ENCODE measurements around the gene LNX2.

LNX2 gene

GRCh38 chr13:27516103-27516502 lies 104.2 kb downstream of the LNX2 start:
- Histone ChIP-seq H3K4me1 (ENCODE audit: low read length) (no peaks in the 10 kb centered on the region), H4K20me1 (ENCODE audit: insufficient read depth, low read length) (no peaks in the 10 kb centered on the region), H3K36me3 (replicated peaks; ENCODE audit: low read depth, low read length) (no peaks in the 10 kb centered on the region), H3K4me3 (ENCODE audit: low read length) (no peak overlapping the region), H3K79me2 (ENCODE audit: low read length) (no peaks in the 10 kb centered on the region), H2AFZ (ENCODE audit: low read depth, low read length) (no peak overlapping the region), H3K9me3 (ENCODE audit: insufficient read depth, low read length) (no peaks in the 10 kb centered on the region), H3K9ac (ENCODE audit: low read length) (no peak overlapping the region), H3K27ac (ENCODE audit: low read length) (no peak overlapping the region), H3K27me3 (ENCODE audit: low read depth, low read length) (no peaks in the 10 kb centered on the region), H3K4me2 (ENCODE audit: low read length) (no peak overlapping the region)
- no peak for TF ChIP-seq CTCF (IDR thresholded peaks at IDR 0.05; ENCODE audit: low read depth, low read length)
- TF ChIP-seq EZH2phosphoT487 (IDR thresholded peaks at IDR 0.05; ENCODE audit: low read depth): no peak

- Histone ChIP-seq H3K27me3 (ENCODE audit: low read depth, low read length) (no peaks in the 10 kb centered on the region), H3K27ac (ENCODE audit: low read length) (no peak overlapping the region), H3K36me3 (replicated peaks; ENCODE audit: low read depth, low read length) (no peaks in the 10 kb centered on the region), H3K9ac (ENCODE audit: low read length) (no peak overlapping the region), H4K20me1 (ENCODE audit: insufficient read depth, low read length) (no peaks in the 10 kb centered on the region), H3K4me3 (ENCODE audit: low read length) (no peak overlapping the region), H3K4me2 (ENCODE audit: low read length) (no peak overlapping the region), H2AFZ (ENCODE audit: low read depth, low read length) (no peak overlapping the region), H3K79me2 (ENCODE audit: low read length) (no peaks in the 10 kb centered on the region), H3K4me1 (ENCODE audit: low read length) (peaks cover 24% of the 10 kb centered on the region), H3K9me3 (ENCODE audit: insufficient read depth, low read length) (no peaks in the 10 kb centered on the region)
- TF ChIP-seq CTCF (IDR thresholded peaks at IDR 0.05; ENCODE audit: low read depth, low read length) (no peak), EZH2phosphoT487 (IDR thresholded peaks at IDR 0.05; ENCODE audit: low read depth) (no peak)
Measured at GRCh38 chr13:27510082-27510481, 110.2 kb downstream of the LNX2 start.

GRCh38 chr13:27508802-27509201 lies 111.5 kb downstream of the LNX2 start:
- Histone ChIP-seq H3K36me3 (replicated peaks; ENCODE audit: low read depth, low read length) (no peaks in the 10 kb centered on the region), H3K27ac (ENCODE audit: low read length) (no peak overlapping the region), H3K27me3 (ENCODE audit: low read depth, low read length) (no peaks in the 10 kb centered on the region), H4K20me1 (ENCODE audit: insufficient read depth, low read length) (no peaks in the 10 kb centered on the region), H3K9me3 (ENCODE audit: insufficient read depth, low read length) (no peaks in the 10 kb centered on the region), H3K79me2 (ENCODE audit: low read length) (no peaks in the 10 kb centered on the region), H3K9ac (ENCODE audit: low read length) (no peak overlapping the region), H3K4me1 (ENCODE audit: low read length) (peaks cover 25% of the 10 kb centered on the region), H3K4me3 (ENCODE audit: low read length) (no peak overlapping the region), H3K4me2 (ENCODE audit: low read length) (no peak overlapping the region), H2AFZ (ENCODE audit: low read depth, low read length) (no peak overlapping the region)
- TF ChIP-seq EZH2phosphoT487 (IDR thresholded peaks at IDR 0.05; ENCODE audit: low read depth) (no peak), CTCF (IDR thresholded peaks at IDR 0.05; ENCODE audit: low read depth, low read length) (no peak)

- no peaks in the 10 kb centered on the region for H3K9me3 ChIP-seq (ENCODE audit: insufficient read depth, low read length)
- H3K4me1 ChIP-seq (ENCODE audit: low read length): peaks cover 28% of the 10 kb centered on the region
- no peaks in the 10 kb centered on the region for H3K27me3 ChIP-seq (ENCODE audit: low read depth, low read length)
- no peak overlapping the region for H2AFZ ChIP-seq (ENCODE audit: low read depth, low read length)
- H3K27ac ChIP-seq (ENCODE audit: low read length): peak overlapping the region; percentile 28; the same call in 1 of the 2 replicates
- peak overlapping the region; percentile 42 for H3K4me2 ChIP-seq (ENCODE audit: low read length)
- peak overlapping the region; percentile 10; the same call in 1 of the 2 replicates for H3K9ac ChIP-seq (ENCODE audit: low read length)
- H3K79me2 ChIP-seq (ENCODE audit: low read length): no peaks in the 10 kb centered on the region
- H3K36me3 ChIP-seq (replicated peaks; ENCODE audit: low read depth, low read length): no peaks in the 10 kb centered on the region
- H4K20me1 ChIP-seq (ENCODE audit: insufficient read depth, low read length): no peaks in the 10 kb centered on the region
- peak overlapping the region; percentile 16 for H3K4me3 ChIP-seq (ENCODE audit: low read length)
- TF ChIP-seq CTCF (IDR thresholded peaks at IDR 0.05; ENCODE audit: low read depth, low read length): no peak
- TF ChIP-seq EZH2phosphoT487 (IDR thresholded peaks at IDR 0.05; ENCODE audit: low read depth): no peak
Measured at GRCh38 chr13:27505792-27506191, 114.5 kb downstream of the LNX2 start.
